Neuronal stem cell (in vitro differentiated cells): ENCODE results near the gene TMEM134.

Experiments
- DNase-seq: peaks from one replicate; pipeline ENCODE4 v3.0.0-alpha.2; 2013; ENCODE audit warnings: low spot score
- H2AFZ ChIP-seq: one replicate; pipeline ENCODE4 v1.6.1; 2013; ENCODE audit warnings: mild to moderate bottlenecking, low read length, inconsistent platforms
- H2AK5ac ChIP-seq: 2 replicates; pipeline ENCODE4 v1.6.1; 2013; ENCODE audit warnings: low read depth, mild to moderate bottlenecking, inconsistent platforms, low read length, moderate library complexity, mixed read lengths
- H2BK120ac ChIP-seq: 2 replicates; pipeline ENCODE4 v1.6.1; 2013; ENCODE audit warnings: low read depth, mild to moderate bottlenecking, inconsistent platforms, low read length, moderate library complexity, mixed read lengths
- H2BK12ac ChIP-seq: one replicate; pipeline ENCODE4 v1.6.1; 2013; ENCODE audit warnings: low read length, inconsistent platforms
- H2BK15ac ChIP-seq: 2 replicates; pipeline ENCODE4 v1.6.1; 2013; ENCODE audit warnings: mild to moderate bottlenecking, low read length, inconsistent platforms, mixed read lengths
- H2BK5ac ChIP-seq: one replicate; pipeline ENCODE4 v1.6.1; 2013; ENCODE audit warnings: inconsistent platforms, mild to moderate bottlenecking, low read length, moderate library complexity
- H3K14ac ChIP-seq: one replicate; pipeline ENCODE4 v1.6.1; 2013; ENCODE audit warnings: low read length, inconsistent platforms
- H3K18ac ChIP-seq: 2 replicates; pipeline ENCODE4 v1.6.1; 2013; ENCODE audit warnings: low read length, inconsistent platforms
- H3K23ac ChIP-seq: 2 replicates; pipeline ENCODE4 v1.6.1; 2013; ENCODE audit warnings: low read depth, mild to moderate bottlenecking, mixed read lengths, low read length, inconsistent platforms; ENCODE audit not compliant: poor library complexity
- H3K27ac ChIP-seq: replicated peaks from 3 replicates; pipeline ENCODE4 v1.5.1; 2013; ENCODE audit warnings: low read length, inconsistent platforms
- H3K27me3 ChIP-seq, 3 experiments: 2 replicates each; pipeline ENCODE4 v1.6.1; 2013; ENCODE audit warnings: low read length in 3 of 3, mild to moderate bottlenecking in 2 of 3, inconsistent platforms in 1 of 3, low read depth in 1 of 3, mixed read lengths in 1 of 3, moderate library complexity in 1 of 3; ENCODE audit not compliant: control insufficient read depth in 3 of 3, insufficient read depth in 3 of 3
- H3K36me3 ChIP-seq, 2 donors: replicated peaks in 1 of 2; 2 replicates each; pipeline ENCODE4 v1.6.1; 2013; ENCODE audit warnings: low read length in 2 of 2; ENCODE audit not compliant: control insufficient read depth in 2 of 2, insufficient read depth in 2 of 2
- H3K4ac ChIP-seq: 2 replicates; pipeline ENCODE4 v1.6.1; 2013; ENCODE audit warnings: inconsistent platforms, mild to moderate bottlenecking, low read length, moderate library complexity
- H3K4me1 ChIP-seq, 2 donors: 1 replicate in 1 of 2; 2 replicates in 1 of 2; pipeline ENCODE4 v1.6.1; 2013; ENCODE audit warnings: low read length in 2 of 2, low read depth in 1 of 2; ENCODE audit not compliant: control insufficient read depth in 2 of 2, insufficient read depth in 1 of 2
- H3K4me2 ChIP-seq: one replicate; pipeline ENCODE4 v1.6.1; 2013; ENCODE audit warnings: mild to moderate bottlenecking, low read length, inconsistent platforms; ENCODE audit not compliant: insufficient read depth, poor library complexity, severe bottlenecking
- H3K4me3 ChIP-seq, 2 donors: 2 replicates each; pipeline ENCODE4 v1.5.1; 2013; ENCODE audit warnings: low read length in 2 of 2, mild to moderate bottlenecking in 2 of 2, inconsistent platforms in 1 of 2, moderate library complexity in 1 of 2
- H3K79me1 ChIP-seq: one replicate; pipeline ENCODE4 v1.6.1; 2013; ENCODE audit warnings: low read depth, mild to moderate bottlenecking, inconsistent platforms, low read length, moderate library complexity
- H3K9ac ChIP-seq: one replicate; pipeline ENCODE4 v1.6.1; 2013; ENCODE audit warnings: mild to moderate bottlenecking, low read depth, low read length, inconsistent platforms; ENCODE audit not compliant: poor library complexity
- H3K9me3 ChIP-seq, 2 donors: replicated peaks in 1 of 2; 2 replicates each; pipeline versions ENCODE3 to v1.6.1; 2013; ENCODE audit warnings: low read length in 2 of 2, mild to moderate bottlenecking in 2 of 2, inconsistent platforms in 1 of 2, low read depth in 1 of 2, mixed read lengths in 1 of 2, moderate library complexity in 1 of 2; ENCODE audit not compliant: control insufficient read depth in 2 of 2, insufficient read depth in 1 of 2
- H4K8ac ChIP-seq: one replicate; pipeline ENCODE4 v1.6.1; 2013; ENCODE audit warnings: low read depth, mild to moderate bottlenecking, inconsistent platforms, low read length, moderate library complexity
- H4K91ac ChIP-seq: one replicate; pipeline ENCODE4 v1.6.1; 2013; ENCODE audit warnings: low read length, low read depth, mild to moderate bottlenecking, inconsistent platforms; ENCODE audit not compliant: poor library complexity
- WGBS, 2 donors: extraction: QIAGEN DNeasy Blood & Tissue Kit; methylation state at CpG; one replicate each; pipeline ENCODE4 v1.1.7; 2013; ENCODE audit warnings: missing lambda C conversion rate in 2 of 2, mixed read lengths in 1 of 2; ENCODE audit not compliant: insufficient read length in 2 of 2, insufficient replicate concordance in 1 of 2; ENCODE audit errors: extremely low coverage in 2 of 2; 5-methylcytosine and 5-hydroxymethylcytosine counted together

Gene TMEM134

GRCh38 chr11:67420646-67421429 lies 48.2 kb downstream of the TMEM134 start:
- Histone ChIP-seq H3K79me1 (peaks cover 2% of the 10 kb centered on the region), H2BK15ac (no peak overlapping the region), H3K4me3 (peak overlapping the region; percentile 67 to 77), H3K9me3 (no peaks in the 10 kb centered on the region), H3K9ac (peak overlapping the region; percentile 89), H3K4me2 (peak overlapping the region; percentile 98), H3K23ac (peak overlapping the region; percentile 98), H2BK5ac (peak overlapping the region; percentile 50), H3K36me3 (no peaks in the 10 kb centered on the region), H2BK120ac (no peak overlapping the region), H4K91ac (peak overlapping the region; percentile 28), H2AFZ (peak overlapping the region; percentile 98), H2AK5ac (peak overlapping the region; percentile 86), H3K27me3 (peaks cover 0 to 17% (median 0%) of the 10 kb centered on the region in 3 experiments), H3K27ac (no peak overlapping the region), H3K4me1 (peaks cover 9 to 10% of the 10 kb centered on the region in 2 donors), H4K8ac (no peak overlapping the region), H3K18ac (peak overlapping the region; percentile 96), H3K14ac (peak overlapping the region; percentile 72), H2BK12ac (no peak overlapping the region), H3K4ac (peak overlapping the region; percentile 8)
- no CpG with 5 or more reads among the region's 97 CpGs for WGBS, 2 donors
- DNase-seq: peak; percentile 93

- no peak overlapping the region for H4K91ac ChIP-seq
- peaks cover 10% of the 10 kb centered on the region in 2 donors for H3K4me1 ChIP-seq
- WGBS, 2 donors: no CpG with 5 or more reads among the region's 15 CpGs
- H3K14ac ChIP-seq: peak overlapping the region; percentile 72
- H2BK120ac ChIP-seq: no peak overlapping the region
- peak overlapping the region; percentile 65 for H2BK15ac ChIP-seq
- peak overlapping the region; percentile 50 for H2BK5ac ChIP-seq
- H3K36me3 ChIP-seq: no peaks in the 10 kb centered on the region
- H2AFZ ChIP-seq: peak overlapping the region; percentile 98
- H3K27ac ChIP-seq: no peak overlapping the region
- peak overlapping the region; percentile 98 for H3K4me2 ChIP-seq
- H3K4me3 ChIP-seq: peak overlapping the region; percentile 67 to 77
- peaks cover 0 to 20% (median 0%) of the 10 kb centered on the region in 3 experiments for H3K27me3 ChIP-seq
- H3K18ac ChIP-seq: peak overlapping the region; percentile 96
- peak overlapping the region; percentile 8 for H3K4ac ChIP-seq
- peak overlapping the region; percentile 86 for H2AK5ac ChIP-seq
- no peak overlapping the region for H2BK12ac ChIP-seq
- H3K79me1 ChIP-seq: peaks cover 2% of the 10 kb centered on the region
- peak overlapping the region; percentile 89 for H3K9ac ChIP-seq
- no peak overlapping the region for H4K8ac ChIP-seq
- H3K23ac ChIP-seq: peak overlapping the region; percentile 98
- DNase-seq: no peak
- no peaks in the 10 kb centered on the region for H3K9me3 ChIP-seq
Observed at GRCh38 chr11:67420147-67420645, 48.9 kb downstream of the TMEM134 start.

- Histone ChIP-seq H3K9me3 (no peaks in the 10 kb centered on the region), H3K23ac (peak overlapping the region; percentile 88), H3K4me3 (no peak overlapping the region), H3K4me1 (peaks cover 10 to 13% of the 10 kb centered on the region in 2 donors), H3K18ac (peak overlapping the region; percentile 42), H3K79me1 (peaks cover 2% of the 10 kb centered on the region), H2BK5ac (peak overlapping the region; percentile 0), H4K91ac (no peak overlapping the region), H4K8ac (peak overlapping the region; percentile 21), H2AK5ac (peak overlapping the region; percentile 86), H2BK12ac (no peak overlapping the region), H3K36me3 (no peaks in the 10 kb centered on the region), H3K9ac (no peak overlapping the region), H3K4ac (no peak overlapping the region), H3K27me3 (peaks cover 0 to 27% (median 2%) of the 10 kb centered on the region in 3 experiments), H3K4me2 (no peak overlapping the region), H2BK15ac (peak overlapping the region; percentile 65), H3K27ac (no peak overlapping the region), H2BK120ac (no peak overlapping the region), H2AFZ (no peak overlapping the region), H3K14ac (no peak overlapping the region)
- DNase-seq: no peak
- WGBS, 2 donors: no CpG with 5 or more reads among the region's 21 CpGs
Observed at GRCh38 chr11:67419325-67420049, 49.6 kb downstream of the TMEM134 start.
